HG03571 (cell line): Measurements from ENCODE around the gene ARNT2.

Experiments
- ATAC-seq: cut with Tn5 transposase; IDR thresholded peaks from one replicate; pipeline ENCODE4 v1.9.1; 2021; ENCODE audit not compliant: unreplicated experiment

Gene ARNT2

DNA sequence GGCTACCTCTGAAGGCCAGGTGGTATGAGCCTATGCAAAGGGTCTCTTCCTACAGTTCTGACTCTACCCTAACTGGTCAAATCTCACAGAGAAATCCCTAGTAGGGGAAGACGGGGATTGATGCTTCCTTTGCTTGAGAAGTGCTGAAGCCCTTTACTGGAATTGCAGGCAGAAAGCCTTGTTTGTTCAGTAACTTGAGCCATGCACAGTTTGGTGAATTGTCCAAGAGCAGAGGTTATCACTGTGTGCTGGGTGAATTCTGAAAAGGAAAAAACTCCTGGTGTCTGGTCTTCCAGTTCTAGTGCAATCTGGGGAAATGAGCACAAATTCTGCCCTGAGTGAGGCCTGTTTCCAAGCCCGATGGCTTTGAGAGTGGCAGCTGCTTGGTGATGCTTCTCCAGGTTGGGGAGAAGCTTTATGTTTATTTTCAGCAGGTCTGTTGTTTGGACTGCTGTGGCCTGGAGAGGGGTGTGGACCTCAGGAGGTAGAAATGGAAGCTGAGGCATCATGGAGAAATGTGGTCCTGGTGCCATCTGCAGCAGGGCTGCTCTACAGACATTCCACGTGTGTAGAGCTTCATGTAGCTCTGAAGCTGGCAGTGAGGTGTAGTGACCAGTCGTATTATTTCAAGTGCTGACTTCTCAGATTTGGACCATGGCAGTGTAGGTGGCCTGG is 60.9 kb downstream of the ARNT2 start:
- ATAC-seq = no peak

DNA sequence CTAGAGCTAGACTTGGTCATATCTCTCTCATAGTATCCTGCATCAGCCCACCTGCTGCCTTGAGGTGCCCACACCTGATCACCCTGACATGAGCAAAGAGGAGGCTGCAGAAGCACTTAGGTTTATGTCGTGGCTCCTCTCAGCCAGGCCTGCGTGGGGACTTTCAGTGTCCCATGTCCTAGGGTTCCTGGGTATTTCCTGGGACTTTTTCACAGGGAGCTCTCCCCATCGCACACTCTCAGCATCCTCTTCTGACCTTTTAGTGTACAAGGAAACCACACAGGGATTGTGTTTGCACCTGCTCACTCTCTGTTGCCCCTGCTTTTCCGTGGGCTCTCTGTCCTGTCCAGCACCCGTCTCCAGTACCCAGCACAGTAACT is 61.4 kb downstream of the ARNT2 start:
- ATAC-seq = no peak

DNA sequence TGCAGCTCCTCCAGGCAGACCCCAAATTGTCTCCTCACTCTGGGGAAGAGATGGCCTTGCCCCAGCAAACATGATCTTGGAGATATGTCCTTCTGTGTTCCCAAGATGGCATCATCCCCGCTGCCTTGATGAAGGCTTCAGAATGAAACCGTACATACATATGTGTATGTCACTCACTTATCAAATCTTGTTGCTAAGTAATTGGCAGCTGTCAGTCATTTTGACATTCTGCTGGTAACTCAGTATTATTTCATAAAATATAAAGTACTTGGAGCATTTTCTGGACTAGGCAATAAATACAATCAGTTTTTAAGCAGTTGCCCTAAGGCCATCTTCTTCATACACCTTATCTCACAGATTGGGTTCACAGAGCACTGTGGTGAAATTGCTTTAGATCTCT is 62.4 kb downstream of the ARNT2 start:
- no peak for ATAC-seq

DNA sequence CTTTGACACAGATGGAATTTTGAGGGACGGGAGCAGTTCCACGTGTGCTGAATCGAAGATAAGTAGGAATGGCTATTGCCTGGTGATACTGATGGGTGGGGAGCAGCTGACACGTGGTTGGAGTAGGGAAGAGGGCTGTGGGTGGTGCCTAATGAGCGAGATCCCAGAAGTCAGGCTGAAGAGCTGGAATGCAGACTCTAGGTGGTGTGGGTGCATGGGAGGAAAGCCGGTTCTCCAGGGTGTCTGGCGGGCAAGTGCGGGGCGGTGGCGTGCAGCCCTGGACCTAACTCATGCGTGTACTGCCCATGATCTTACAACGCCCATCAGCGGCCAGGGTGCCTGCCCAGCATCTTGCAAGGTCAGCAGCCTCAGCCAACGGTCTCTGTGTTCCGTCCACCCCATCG is 63.1 kb downstream of the ARNT2 start:
- ATAC-seq = no peak

GRCh38 chr15:80468796-80469195 is 64.6 kb downstream of the ARNT2 start:
- ATAC-seq = no peak

GRCh38 chr15:80471881-80472280 is 67.7 kb downstream of the ARNT2 start:
- ATAC-seq = no peak

DNA sequence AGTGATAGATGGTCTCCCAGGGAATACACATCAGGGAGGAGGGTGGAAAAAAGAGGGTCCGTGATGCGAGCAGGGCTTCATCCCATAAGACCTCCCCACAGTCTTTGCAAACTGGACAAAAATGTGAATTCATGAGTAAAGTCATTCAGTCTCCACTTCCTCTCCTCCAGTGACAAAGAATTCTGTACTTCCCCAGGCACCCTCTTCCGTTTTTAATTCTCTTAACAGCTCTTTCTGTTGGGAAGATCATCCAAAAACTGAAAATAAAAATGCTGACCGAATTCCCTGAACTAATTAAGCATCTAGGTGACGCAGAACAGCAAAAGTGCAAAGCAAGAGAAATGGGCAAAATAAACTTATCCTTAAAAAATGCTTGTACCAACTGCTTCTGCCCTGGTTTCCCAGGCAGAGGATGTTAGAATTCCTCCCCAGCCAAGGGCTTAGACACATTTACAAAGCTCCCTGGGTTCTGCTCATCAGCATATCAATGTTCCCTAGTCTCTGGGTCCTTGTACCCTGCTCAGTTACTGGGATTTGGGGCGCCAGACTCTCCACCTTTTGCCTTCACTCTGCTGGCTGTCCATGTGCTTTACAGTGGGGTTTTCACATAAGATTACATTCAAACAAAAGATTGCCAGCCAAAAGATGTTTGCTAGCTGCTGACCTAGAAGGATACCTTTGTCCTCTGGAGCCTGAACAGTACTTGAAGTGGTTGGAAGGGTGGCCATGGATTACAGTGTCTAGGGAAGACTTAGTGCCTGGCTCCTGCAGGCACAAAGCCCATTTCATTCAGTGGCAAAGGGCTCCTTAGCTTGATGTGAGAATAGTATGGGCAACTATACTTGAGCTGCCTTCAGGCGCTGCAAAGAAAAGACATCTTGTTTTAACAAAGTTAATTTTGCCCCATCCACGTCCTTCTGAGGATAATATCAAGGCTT is 69.4 kb downstream of the ARNT2 start:
- no peak for ATAC-seq

DNA sequence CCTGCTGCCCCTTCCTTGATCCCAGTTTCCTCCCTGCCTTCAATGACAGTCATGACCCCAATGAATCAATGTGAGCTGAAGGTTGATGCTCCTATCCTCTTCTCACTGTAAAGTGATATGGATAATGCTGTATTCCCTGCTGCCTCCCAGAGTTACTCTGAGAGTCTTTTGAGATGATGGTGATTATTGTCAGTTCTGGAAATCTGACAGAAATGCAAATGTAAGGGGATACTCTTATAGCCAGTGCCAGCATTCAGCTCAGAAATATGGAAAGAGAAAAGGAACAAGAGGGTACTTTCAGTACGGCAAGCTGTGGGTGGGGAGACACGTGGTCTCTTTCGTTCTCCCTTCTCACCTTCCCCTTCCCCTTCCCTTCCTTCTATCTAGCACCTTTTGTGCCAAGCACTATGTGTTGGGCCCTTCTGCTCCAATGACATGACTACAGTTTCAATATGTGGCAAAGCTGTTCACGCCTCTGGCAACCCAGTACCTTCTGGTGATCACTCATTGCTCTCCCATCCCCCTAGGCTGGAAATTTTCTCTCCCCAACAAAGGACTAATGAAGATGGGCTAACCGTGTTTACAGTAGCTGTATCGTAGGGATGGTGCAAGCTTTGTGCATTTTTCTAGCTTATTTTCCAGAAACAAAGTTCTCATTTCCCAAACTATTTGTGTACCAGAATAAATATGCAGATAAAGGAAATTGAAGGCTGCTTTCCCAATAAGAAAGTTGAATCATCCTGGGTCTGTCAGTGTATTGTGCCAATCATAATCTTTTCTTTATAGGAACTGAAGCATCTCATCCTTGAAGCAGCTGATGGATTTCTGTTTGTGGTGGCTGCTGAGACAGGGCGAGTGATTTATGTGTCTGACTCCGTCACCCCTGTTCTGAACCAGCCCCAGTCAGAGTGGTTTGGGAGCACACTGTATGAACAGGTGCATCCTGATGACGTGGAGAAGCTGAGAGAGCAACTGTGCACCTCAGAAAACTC is 70.3 kb downstream of the ARNT2 start:
- ATAC-seq = no peak

- ATAC-seq = no peak
Observed at GRCh38 chr15:80475572-80475971, 71.4 kb downstream of the ARNT2 start.

- no peak for ATAC-seq
Observed at GRCh38 chr15:80476036-80476435, 71.9 kb downstream of the ARNT2 start.

GRCh38 chr15:80478075-80478474 is 73.9 kb downstream of the ARNT2 start:
- ATAC-seq = no peak

DNA sequence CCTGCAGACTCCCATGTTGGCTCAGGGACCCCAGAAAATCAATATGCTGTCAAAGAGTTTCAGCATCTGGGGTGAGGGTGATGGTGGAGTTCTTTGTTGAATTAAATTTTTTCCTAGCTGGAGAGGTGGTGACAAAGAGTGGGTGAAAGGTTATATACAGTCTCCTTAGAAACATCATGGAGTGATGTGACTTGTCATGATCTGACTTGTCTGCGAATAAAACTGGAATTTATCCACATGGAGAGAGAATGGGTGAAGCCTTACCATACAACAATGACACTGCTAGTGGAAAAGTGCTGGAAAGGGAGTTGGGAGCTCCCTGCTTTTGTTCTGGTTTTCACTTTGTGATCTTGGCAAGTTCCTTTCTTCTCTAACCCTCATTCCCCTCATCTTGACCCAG is 75.0 kb downstream of the ARNT2 start:
- no peak for ATAC-seq

GRCh38 chr15:80480171-80480811 is 76.1 kb downstream of the ARNT2 start:
- no peak for ATAC-seq

GRCh38 chr15:80480909-80481308 is 76.7 kb downstream of the ARNT2 start:
- ATAC-seq = no peak

DNA sequence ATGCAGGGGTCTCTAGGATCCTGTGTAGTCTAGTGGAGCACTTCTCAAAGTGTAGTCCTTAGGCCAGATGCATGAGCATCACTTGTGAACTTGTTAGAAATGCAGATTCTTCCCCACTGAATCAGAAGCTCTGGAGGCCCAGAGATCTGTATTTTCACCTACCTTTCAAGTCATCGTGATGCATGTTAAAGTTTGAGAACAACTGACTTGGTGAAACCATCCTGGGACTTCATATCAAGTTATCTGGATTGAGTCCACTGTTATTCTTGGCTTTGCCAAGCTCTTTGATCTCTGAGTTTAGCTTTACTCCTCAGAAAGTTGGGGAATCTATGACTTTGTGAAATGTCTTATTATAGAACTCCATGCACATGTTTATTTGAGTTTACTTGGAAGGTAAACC is 78.5 kb downstream of the ARNT2 start:
- ATAC-seq = no peak

- no peak for ATAC-seq
Observed at GRCh38 chr15:80483725-80484161, 79.6 kb downstream of the ARNT2 start.

GRCh38 chr15:80484333-80484864 is 80.2 kb downstream of the ARNT2 start:
- ATAC-seq = no peak

DNA sequence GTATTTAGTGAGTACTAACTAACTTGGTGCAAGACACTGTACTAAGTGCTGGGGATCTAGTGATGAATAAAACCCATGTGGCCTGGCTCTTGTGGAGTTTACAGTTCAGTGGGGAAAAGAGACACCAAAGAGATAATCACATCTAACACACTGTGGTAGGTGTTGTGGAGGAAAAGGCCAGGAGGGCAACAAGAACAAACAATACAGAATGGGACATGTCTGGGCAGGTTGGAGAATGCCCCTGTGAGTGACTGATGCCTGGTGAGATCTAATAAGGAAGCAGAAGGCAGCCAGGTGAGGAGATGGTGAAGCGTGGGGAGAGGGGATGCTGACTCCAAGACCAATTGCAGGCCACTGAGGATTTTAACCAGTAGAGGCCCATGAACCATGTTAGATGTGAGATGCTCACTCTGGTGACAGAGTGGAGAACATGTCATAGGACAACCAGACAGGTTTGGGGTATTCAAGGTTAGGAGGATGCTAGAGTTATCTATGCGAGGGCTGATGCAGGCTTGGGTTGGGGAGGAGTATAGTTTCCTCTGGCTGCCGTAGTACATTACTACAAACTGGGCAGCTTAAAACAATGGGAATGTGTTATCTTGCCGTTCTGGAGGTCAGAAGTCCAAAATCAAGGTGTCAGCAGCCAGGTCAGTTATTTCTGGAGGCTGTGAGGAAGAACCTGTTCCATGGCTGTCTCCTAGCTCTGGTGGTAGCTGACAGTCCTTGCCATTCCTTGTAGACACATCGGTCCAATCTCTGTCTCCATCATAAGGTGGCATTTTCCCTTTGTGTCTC is 81.4 kb downstream of the ARNT2 start:
- ATAC-seq = no peak

DNA sequence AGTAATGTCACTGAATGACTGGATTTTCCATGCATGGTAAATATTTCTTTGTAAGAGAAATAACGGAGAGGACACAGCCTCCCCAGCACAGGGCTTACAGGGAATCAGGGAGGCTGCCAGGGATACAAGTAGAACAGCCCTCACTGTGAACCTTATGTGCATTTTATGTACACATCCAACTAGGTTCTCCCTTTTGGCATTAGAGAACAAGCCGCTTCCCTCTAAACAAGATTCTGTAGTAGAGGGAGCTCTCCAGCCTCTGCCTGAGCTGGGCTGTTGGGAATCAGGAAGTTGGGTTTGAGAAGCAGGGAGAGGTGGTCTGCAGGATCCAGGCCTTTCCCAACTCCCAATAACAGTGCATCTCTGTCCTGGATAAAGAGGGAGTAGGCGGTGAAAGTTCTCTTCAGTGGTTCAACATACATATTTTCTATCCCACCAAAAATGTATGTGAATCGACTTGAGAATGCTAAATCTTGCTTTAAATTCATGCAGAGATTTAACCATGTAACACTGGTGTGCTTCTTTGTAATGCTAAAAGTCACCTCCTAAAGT is 83.7 kb downstream of the ARNT2 start:
- no peak for ATAC-seq
